HS-27A (cell line): ENCODE data around the gene HSP90AA1.
A peak's percentile ranks its signal among the peaks of the same experiment; 100 is the strongest.
"Not testable (repeated sequence)": the region's sequence is repeated elsewhere in the genome, so short reads cannot be mapped to it uniquely, and the experiment has no call there.

ENCODE experiments used
- DNase-seq: peaks from one replicate; pipeline ENCODE4 v3.0.0-alpha.2; 2012; ENCODE audit warnings: low read depth, missing footprints

Gene HSP90AA1

GRCh38 chr14:102066041-102066451, 20.8 kb downstream of the HSP90AA1 start:
- no peak for DNase-seq

GRCh38 chr14:102064590-102064989, 22.3 kb downstream of the HSP90AA1 start:
- DNase-seq: not testable (repeated sequence)

- DNase-seq: no peak
These were observed 22.9 kb downstream of the HSP90AA1 start for GRCh38 chr14:102063808-102064429.

- DNase-seq: peak; percentile 66
These were observed 23.6 kb downstream of the HSP90AA1 start for GRCh38 chr14:102063109-102063807.

GRCh38 chr14:102058961-102059360, 27.9 kb downstream of the HSP90AA1 start:
- DNase-seq: no peak

GRCh38 chr14:102058146-102058545, 28.7 kb downstream of the HSP90AA1 start:
- no peak for DNase-seq

GRCh38 chr14:102057480-102058114, 29.2 kb downstream of the HSP90AA1 start:
- DNase-seq: no peak

- DNase-seq: no peak
These were observed 30.0 kb downstream of the HSP90AA1 start for GRCh38 chr14:102056694-102057442.

- no peak for DNase-seq
These were observed 31.5 kb downstream of the HSP90AA1 start for GRCh38 chr14:102055181-102055901.

- no peak for DNase-seq
These were observed 34.3 kb downstream of the HSP90AA1 start for GRCh38 chr14:102052522-102052921.

- DNase-seq: no peak
These were observed 36.2 kb downstream of the HSP90AA1 start for GRCh38 chr14:102050625-102051024.

GRCh38 chr14:102050026-102050405, 36.8 kb downstream of the HSP90AA1 start:
- DNase-seq: no peak

GRCh38 chr14:102049258-102050025, 37.4 kb downstream of the HSP90AA1 start:
- DNase-seq: no peak

GRCh38 chr14:102047808-102048540, 38.9 kb downstream of the HSP90AA1 start:
- no peak for DNase-seq

- no peak for DNase-seq
These were observed 40.2 kb downstream of the HSP90AA1 start for GRCh38 chr14:102046337-102047278.

GRCh38 chr14:102044566-102044965, 42.3 kb downstream of the HSP90AA1 start:
- no peak for DNase-seq

- no peak for DNase-seq
These were observed 43.4 kb downstream of the HSP90AA1 start for GRCh38 chr14:102043251-102044025.

GRCh38 chr14:102042699-102043098, 44.1 kb downstream of the HSP90AA1 start:
- no peak for DNase-seq
